Spleen (tissue), 11 donors: Measurements from ENCODE around the gene TTC27. TPM values are rescaled to one million over a fixed set of nuclear protein-coding genes. Genes with fewer than 3 reads are reported as not detected.

Source experiments
- DNase-seq: peaks from one replicate; pipeline ENCODE4 v3.0.0-alpha.2; 2020
- H3K27ac ChIP-seq, 8 donors: fragments of 200-600 bp; sonication (generic) in 7 of 8; 1 replicate in 4 of 8; 2 replicates in 4 of 8; pipeline versions ENCODE4 v1.5.0 to v1.8.0; 2016 to 2021; ENCODE audit warnings: inconsistent platforms in 4 of 8, mild to moderate bottlenecking in 4 of 8, moderate library complexity in 1 of 8
- H3K27me3 ChIP-seq, 7 donors: fragments of 200-600 bp; sonication (generic) in 6 of 7; replicated peaks in 1 of 7; 1 replicate in 4 of 7; 2 replicates in 3 of 7; pipeline versions ENCODE4 v1.5.0 to v1.8.0; 2016 to 2021; ENCODE audit warnings: inconsistent platforms in 3 of 7, mild to moderate bottlenecking in 1 of 7
- H3K36me3 ChIP-seq, 6 donors: fragments of 200-600 bp; sonication (generic) in 5 of 6; 1 replicate in 4 of 6; 2 replicates in 2 of 6; pipeline versions ENCODE4 v1.5.0 to v1.8.0; 2016 to 2021; ENCODE audit warnings: inconsistent platforms in 2 of 6
- H3K4me1 ChIP-seq, 6 donors: fragments of 200-600 bp; sonication (generic) in 5 of 6; 1 replicate in 3 of 6; 2 replicates in 3 of 6; pipeline versions ENCODE4 v1.5.0 to v1.8.0; 2016 to 2021; ENCODE audit warnings: inconsistent platforms in 3 of 6
- H3K4me3 ChIP-seq, 8 donors: fragments of 200-600 bp; sonication (generic) in 7 of 8; 1 replicate in 4 of 8; 2 replicates in 4 of 8; pipeline versions ENCODE4 v1.5.0 to v1.8.0; 2016 to 2021; ENCODE audit warnings: inconsistent platforms in 4 of 8, mild to moderate bottlenecking in 4 of 8, moderate library complexity in 2 of 8
- H3K9me3 ChIP-seq, 8 donors: fragments of 200-600 bp; sonication (generic) in 7 of 8; 1 replicate in 4 of 8; 2 replicates in 4 of 8; pipeline versions ENCODE4 v1.5.0 to v1.8.0; 2016 to 2021; ENCODE audit warnings: inconsistent platforms in 4 of 8
- POLR2A ChIP-seq, 3 donors: fragments of 450-650 bp; IDR thresholded peaks; one replicate each; pipeline ENCODE4 v1.5.1; 2017; ENCODE audit warnings: antibody characterized with exemption in 3 of 3, mild to moderate bottlenecking in 1 of 3
- POLR2AphosphoS5 ChIP-seq, 3 donors: sonication (generic); formaldehyde crosslinking; IDR thresholded peaks; one replicate each; pipeline ENCODE4 v1.5.1; 2017; ENCODE audit warnings: antibody characterized with exemption in 3 of 3
- WGBS, 5 donors: extraction: QIAGEN DNeasy Blood & Tissue Kit in 3 of 5; methylation state at CpG; one replicate each; pipeline versions ENCODE4 v1.1.5 to v1.1.7; 2013 to 2018; 5-methylcytosine and 5-hydroxymethylcytosine counted together
- intact Hi-C: fragments of 100-400 bp; cut with DNase I; formaldehyde crosslinking; loops from one replicate; pipeline ENCODE4 v1.15.0; 2023; ENCODE audit warnings: low total_unique reads
- polyA plus RNA-seq, 3 donors: library from polyadenylated mRNA; stranded (reverse); fragments of 200-250 nt; gene quantifications; one replicate each; pipeline ENCODE4 v1.2.1, GENCODE V29; 2013
- total RNA-seq, 7 donors: library from RNA; depleted of rRNA in 3 of 7; stranded (reverse); fragments of >200 nt in 3 of 7; fragmentation: NEBNext Ultra II Directional in 4 of 7; extraction: Animal tissue kit (Norgen Biotek cat#: 25700) in 4 of 7; gene quantifications; one replicate each; pipeline versions ENCODE4 v1.1.0 to v1.2.1, GENCODE V29; 2016 to 2021
- TF ChIP-seq, protein P1 (sequence below), 11 experiments: fragments of 200-600 bp in 7 of 11; fragments of 450-650 bp in 4 of 11; sonication (generic) in 4 of 11; IDR thresholded peaks in 8 of 11; conservative IDR thresholded peaks in 3 of 11; 1 replicate in 7 of 11; 2 replicates in 4 of 11; pipeline versions ENCODE4 v1.4.0 to v1.8.0; 2016 to 2021; ENCODE audit warnings: antibody characterized with exemption in 11 of 11, inconsistent platforms in 4 of 11, mild to moderate bottlenecking in 1 of 11
- donor health status: healthy with polysubstance abuse.
- donor health status: DM: no; HTN: no; CAD: no; lungs with moderate emphysema.
- donor health status: DM: no; HTN: no; CAD: no.
- donor health status: Bipolar disorder and iron deficiency.
- donor health status: healthy.
- donor health status: DM: no; HTN: no; CAD: no.
- donor health status: DM: yes; HTN: yes; CAD: no.

TTC27 gene
- total and polyA plus RNA-seq, 10 donors, result 9.0 to 28.5 (median 20.6) TPM

DNA sequence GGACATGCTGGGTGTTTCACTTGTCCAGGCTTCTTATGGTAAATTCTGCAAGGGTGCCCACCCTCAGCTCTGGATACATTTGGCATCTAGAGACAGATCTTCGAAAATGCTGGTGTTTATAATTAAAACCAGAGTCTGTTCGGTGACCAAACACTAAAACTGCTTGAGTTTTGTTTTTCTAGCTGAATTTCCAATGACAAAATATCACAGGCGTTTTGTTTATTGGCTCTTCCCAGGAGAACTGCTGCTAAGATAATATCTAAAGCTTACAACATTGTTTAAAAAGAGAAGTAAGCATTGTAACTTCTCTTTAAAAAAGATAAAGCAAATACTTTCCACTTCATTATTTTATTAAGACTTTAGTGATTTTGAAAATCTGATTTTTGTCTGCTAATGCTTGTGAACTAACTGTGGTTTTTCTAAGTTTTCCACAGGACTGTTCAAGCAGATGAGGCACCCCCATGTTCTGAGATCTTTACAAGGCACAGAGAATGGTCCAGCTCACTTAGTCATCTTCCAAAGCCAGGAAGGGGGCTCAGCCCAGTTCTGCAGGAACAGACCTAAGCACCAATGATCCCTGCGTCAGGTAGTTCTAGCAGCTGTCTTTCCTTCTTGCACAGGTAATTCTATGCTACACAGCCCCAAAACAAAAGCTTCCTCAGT lies 224.1 kb downstream of the TTC27 start:
- no peak for TF ChIP-seq POLR2A (IDR thresholded peaks at IDR 0.05)
- TF ChIP-seq, protein P1, sequence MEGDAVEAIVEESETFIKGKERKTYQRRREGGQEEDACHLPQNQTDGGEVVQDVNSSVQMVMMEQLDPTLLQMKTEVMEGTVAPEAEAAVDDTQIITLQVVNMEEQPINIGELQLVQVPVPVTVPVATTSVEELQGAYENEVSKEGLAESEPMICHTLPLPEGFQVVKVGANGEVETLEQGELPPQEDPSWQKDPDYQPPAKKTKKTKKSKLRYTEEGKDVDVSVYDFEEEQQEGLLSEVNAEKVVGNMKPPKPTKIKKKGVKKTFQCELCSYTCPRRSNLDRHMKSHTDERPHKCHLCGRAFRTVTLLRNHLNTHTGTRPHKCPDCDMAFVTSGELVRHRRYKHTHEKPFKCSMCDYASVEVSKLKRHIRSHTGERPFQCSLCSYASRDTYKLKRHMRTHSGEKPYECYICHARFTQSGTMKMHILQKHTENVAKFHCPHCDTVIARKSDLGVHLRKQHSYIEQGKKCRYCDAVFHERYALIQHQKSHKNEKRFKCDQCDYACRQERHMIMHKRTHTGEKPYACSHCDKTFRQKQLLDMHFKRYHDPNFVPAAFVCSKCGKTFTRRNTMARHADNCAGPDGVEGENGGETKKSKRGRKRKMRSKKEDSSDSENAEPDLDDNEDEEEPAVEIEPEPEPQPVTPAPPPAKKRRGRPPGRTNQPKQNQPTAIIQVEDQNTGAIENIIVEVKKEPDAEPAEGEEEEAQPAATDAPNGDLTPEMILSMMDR (IDR thresholded peaks at IDR 0.05 in 8 of 11, conservative IDR thresholded peaks at IDR 0.05 in 3 of 11), result no peak
- TF ChIP-seq POLR2AphosphoS5 (IDR thresholded peaks at IDR 0.05), result no peak
- 64 to 87% (median 75%) methylated on average over 4 of the region's 4 CpGs for WGBS, 5 donors
- intact Hi-C loops, result no loop called here
- no peaks in the 10 kb centered on the region for H3K9me3 ChIP-seq
- H3K27me3 ChIP-seq, result no peaks in the 10 kb centered on the region
- H3K4me3 ChIP-seq, result no peak overlapping the region
- DNase-seq, result no peak
- H3K36me3 ChIP-seq, result no peaks in the 10 kb centered on the region
- no peaks in the 10 kb centered on the region for H3K4me1 ChIP-seq
- no peak overlapping the region for H3K27ac ChIP-seq

DNA sequence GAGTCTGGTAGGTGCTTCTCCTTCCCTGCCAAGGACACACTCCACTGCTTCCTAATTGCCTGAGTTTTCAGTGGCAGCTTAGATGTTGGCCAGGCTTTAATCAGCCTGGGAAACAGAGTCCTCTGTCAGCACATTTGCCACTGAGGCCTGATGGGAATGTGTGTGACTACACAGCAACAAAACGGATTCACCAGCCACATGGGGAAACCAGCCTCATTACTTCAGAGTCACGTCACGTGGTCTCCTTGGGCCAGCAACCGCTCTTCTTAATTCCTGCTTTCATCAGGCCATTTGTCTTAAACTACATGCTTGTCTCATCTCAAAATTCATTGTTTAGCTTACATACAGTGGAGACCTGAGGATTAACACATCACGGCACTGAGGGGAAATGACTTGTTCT lies 225.0 kb downstream of the TTC27 start:
- no peak overlapping the region for H3K4me3 ChIP-seq
- H3K36me3 ChIP-seq, result no peaks in the 10 kb centered on the region
- no peaks in the 10 kb centered on the region for H3K27me3 ChIP-seq
- TF ChIP-seq POLR2A (IDR thresholded peaks at IDR 0.05) (no peak), POLR2AphosphoS5 (IDR thresholded peaks at IDR 0.05) (no peak)
- TF ChIP-seq, protein P1 (IDR thresholded peaks at IDR 0.05 in 8 of 11, conservative IDR thresholded peaks at IDR 0.05 in 3 of 11), result no peak
- WGBS, 5 donors, result 82 to 95% (median 87%) methylated on average over 5 of the region's 5 CpGs
- DNase-seq, result no peak
- intact Hi-C loops, result no loop called here
- H3K27ac ChIP-seq, result no peak overlapping the region
- H3K9me3 ChIP-seq, result no peaks in the 10 kb centered on the region
- H3K4me1 ChIP-seq, result no peaks in the 10 kb centered on the region

DNA sequence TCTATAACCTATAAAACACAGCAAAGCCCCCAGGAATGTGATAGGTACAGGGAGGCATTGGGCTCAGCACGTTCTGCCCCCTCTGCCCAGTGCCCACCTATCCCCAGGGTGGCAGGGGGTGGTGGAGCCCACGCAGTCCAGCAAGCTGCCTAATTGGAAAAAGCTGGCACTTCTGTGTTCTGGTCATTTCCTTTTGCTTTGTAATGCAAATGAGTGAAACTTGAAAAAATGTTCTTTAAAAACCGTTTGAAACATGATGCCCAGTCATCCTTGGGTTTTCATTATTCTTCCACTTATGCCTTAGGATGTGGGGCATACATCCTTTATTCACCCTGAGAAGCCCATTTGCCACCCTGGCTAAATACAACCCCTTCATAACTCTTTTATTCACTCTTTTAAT lies 229.0 kb downstream of the TTC27 start:
- intact Hi-C loops, result no loop called here
- no peaks in the 10 kb centered on the region for H3K4me1 ChIP-seq
- no peak overlapping the region for H3K4me3 ChIP-seq
- no peak for DNase-seq
- WGBS, 5 donors, result 49 to 70% (median 54%) methylated on average over 3 of the region's 3 CpGs
- H3K27ac ChIP-seq, result no peak overlapping the region
- H3K27me3 ChIP-seq, result no peaks in the 10 kb centered on the region
- TF ChIP-seq POLR2A (IDR thresholded peaks at IDR 0.05) (no peak), POLR2AphosphoS5 (IDR thresholded peaks at IDR 0.05) (no peak)
- TF ChIP-seq, protein P1 (IDR thresholded peaks at IDR 0.05 in 8 of 11, conservative IDR thresholded peaks at IDR 0.05 in 3 of 11), result no peak
- H3K36me3 ChIP-seq, result no peaks in the 10 kb centered on the region
- H3K9me3 ChIP-seq, result no peaks in the 10 kb centered on the region

DNA sequence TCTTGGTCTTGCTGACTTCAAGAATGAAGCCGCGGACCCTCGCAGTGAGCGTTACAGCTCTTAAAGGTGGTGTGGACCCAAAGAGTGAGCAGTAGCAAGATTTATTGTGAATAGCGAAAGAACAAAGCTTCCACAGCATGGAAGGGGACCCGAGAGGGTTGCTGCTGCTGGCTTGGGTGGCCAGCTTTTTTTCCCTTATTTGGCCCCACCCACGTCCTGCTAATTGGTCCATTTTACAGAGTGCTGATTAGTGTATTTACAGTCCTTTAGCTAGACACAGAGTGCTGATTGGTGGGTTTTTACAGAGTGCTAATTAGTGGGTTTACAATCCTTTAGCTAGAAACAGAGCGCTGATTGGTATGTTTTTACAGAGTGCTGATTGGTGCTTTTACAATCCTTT lies 230.9 kb downstream of the TTC27 start:
- TF ChIP-seq POLR2A (IDR thresholded peaks at IDR 0.05) (no peak), POLR2AphosphoS5 (IDR thresholded peaks at IDR 0.05) (no peak)
- TF ChIP-seq, protein P1 (IDR thresholded peaks at IDR 0.05 in 8 of 11, conservative IDR thresholded peaks at IDR 0.05 in 3 of 11), result no peak
- no peak overlapping the region for H3K27ac ChIP-seq
- intact Hi-C loops, result no loop called here
- no peaks in the 10 kb centered on the region for H3K36me3 ChIP-seq
- no peaks in the 10 kb centered on the region for H3K4me1 ChIP-seq
- WGBS, 5 donors, result 94 to 97% (median 95%) methylated on average over 8 of the region's 8 CpGs
- no peaks in the 10 kb centered on the region for H3K27me3 ChIP-seq
- no peak overlapping the region for H3K4me3 ChIP-seq
- H3K9me3 ChIP-seq, result no peaks in the 10 kb centered on the region
- DNase-seq, result no peak
